Thyroid gland (tissue), 4 donors: Measurements from ENCODE around the gene SLCO3A1.

Experiments
- POLR2A ChIP-seq, 2 donors: fragments of 450-650 bp; IDR thresholded peaks; one replicate each; pipeline ENCODE4 v1.6.1; 2017; ENCODE audit warnings: antibody characterized with exemption in 2 of 2, mild to moderate bottlenecking in 2 of 2, moderate library complexity in 1 of 2
- TF ChIP-seq, protein P1 (sequence below), 6 experiments: fragments of 200-600 bp in 3 of 6; fragments of 450-650 bp in 3 of 6; sonication (generic) in 3 of 6; IDR thresholded peaks; one replicate each; pipeline ENCODE4 v1.5.1; 2016 to 2019; ENCODE audit warnings: antibody characterized with exemption in 6 of 6, mild to moderate bottlenecking in 2 of 6, inconsistent platforms in 1 of 6, moderate library complexity in 1 of 6

DNA sequence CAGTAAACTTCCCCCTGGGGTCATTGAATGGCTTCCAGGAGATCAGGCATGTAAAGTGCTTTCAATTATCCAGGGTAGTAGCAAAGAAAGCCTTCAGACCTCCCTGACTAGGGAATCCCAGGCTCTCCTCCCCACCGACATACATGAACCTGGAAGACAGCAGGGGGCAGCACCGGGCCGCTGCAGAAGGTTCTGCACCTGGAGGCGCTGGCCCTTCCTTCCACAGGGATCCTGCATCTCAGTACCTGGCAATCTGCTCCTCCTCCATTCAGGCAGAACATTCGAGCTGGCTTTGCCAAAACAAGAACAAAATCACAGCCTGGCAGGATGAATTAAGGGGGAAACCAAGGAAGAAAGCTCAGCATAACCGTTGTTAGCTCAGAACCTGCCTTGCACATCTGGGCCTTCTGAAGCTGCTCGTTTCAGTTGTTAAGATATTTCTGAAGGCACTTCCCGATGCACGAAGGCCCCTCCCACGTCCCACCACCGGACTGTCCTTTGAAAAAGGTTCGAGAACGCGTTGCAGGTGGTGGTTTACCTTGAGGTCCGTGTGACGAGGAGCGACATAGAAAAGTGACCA is 237.7 kb downstream of the SLCO3A1 start:
- TF ChIP-seq, protein P1, sequence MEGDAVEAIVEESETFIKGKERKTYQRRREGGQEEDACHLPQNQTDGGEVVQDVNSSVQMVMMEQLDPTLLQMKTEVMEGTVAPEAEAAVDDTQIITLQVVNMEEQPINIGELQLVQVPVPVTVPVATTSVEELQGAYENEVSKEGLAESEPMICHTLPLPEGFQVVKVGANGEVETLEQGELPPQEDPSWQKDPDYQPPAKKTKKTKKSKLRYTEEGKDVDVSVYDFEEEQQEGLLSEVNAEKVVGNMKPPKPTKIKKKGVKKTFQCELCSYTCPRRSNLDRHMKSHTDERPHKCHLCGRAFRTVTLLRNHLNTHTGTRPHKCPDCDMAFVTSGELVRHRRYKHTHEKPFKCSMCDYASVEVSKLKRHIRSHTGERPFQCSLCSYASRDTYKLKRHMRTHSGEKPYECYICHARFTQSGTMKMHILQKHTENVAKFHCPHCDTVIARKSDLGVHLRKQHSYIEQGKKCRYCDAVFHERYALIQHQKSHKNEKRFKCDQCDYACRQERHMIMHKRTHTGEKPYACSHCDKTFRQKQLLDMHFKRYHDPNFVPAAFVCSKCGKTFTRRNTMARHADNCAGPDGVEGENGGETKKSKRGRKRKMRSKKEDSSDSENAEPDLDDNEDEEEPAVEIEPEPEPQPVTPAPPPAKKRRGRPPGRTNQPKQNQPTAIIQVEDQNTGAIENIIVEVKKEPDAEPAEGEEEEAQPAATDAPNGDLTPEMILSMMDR (IDR thresholded peaks at IDR 0.05), result peak in 5 of 6 experiments; percentile 14 to 70 (median 56)
- no peak for TF ChIP-seq POLR2A (IDR thresholded peaks at IDR 0.05)
